Measurements from ENCODE around the gene MCAT.

- TF ChIP-seq EZH2 (IDR thresholded peaks at IDR 0.05; ENCODE audit: insufficient read depth, poor library complexity, severe bottlenecking) (no peak), EZH2phosphoT487 (IDR thresholded peaks at IDR 0.05; ENCODE audit: insufficient read depth, low read depth) (no peak)
These were observed 57.3 kb downstream of the MCAT start for GRCh38 chr22:43085658-43086606.
